ENCODE measurements around the gene KRTAP9-9. TPM values are rescaled to one million over a fixed set of nuclear protein-coding genes. Genes with fewer than 3 reads are reported as not detected.
"Not testable (repeated sequence)": the region's sequence is repeated elsewhere in the genome, so short reads cannot be mapped to it uniquely, and the experiment has no call there.

KRTAP9-9 gene
- total RNA-seq, 1 donor: not detected

DNA sequence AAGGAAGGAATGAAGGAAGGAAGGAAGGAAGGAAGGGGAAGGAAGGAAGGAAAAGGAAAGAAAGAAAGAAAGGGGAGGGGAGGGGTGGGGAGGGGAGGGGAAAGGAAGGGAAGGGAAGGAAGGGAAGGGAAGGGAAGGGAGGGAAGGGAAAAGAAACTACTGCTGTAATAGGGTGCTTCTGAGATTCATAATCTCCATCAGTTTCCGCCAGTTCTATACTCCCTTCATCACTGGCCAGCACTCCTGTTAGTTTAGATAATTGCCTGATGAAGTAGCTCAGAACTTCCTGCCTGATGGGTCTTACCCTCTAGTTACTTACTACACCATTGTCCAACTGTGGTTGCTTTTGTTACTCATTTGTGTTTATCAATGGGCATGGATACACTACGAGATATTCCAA, 8.0 kb downstream of the KRTAP9-9 start:
- no peaks in the 10 kb centered on the region for H4K20me1 ChIP-seq (ENCODE audit: insufficient read depth, low read length)
- H3K9me3 ChIP-seq (ENCODE audit: low read depth, low read length): no peaks in the 10 kb centered on the region
- no peak overlapping the region for H3K4me3 ChIP-seq (ENCODE audit: insufficient read depth, low read length)
- no peak overlapping the region for H3K27ac ChIP-seq (ENCODE audit: low read depth, low read length)
- no peak for DNase-seq (ENCODE audit: insufficient read length, low spot score, missing footprints)
- H3K36me3 ChIP-seq (ENCODE audit: insufficient read depth, low read length): no peaks in the 10 kb centered on the region
- no peaks in the 10 kb centered on the region for H3K4me1 ChIP-seq (ENCODE audit: insufficient read depth, low read length)
- no peak overlapping the region for H3K4me2 ChIP-seq (ENCODE audit: insufficient read depth, low read length)
- no peak overlapping the region for H2AFZ ChIP-seq (ENCODE audit: low read length)
- H3K79me2 ChIP-seq (ENCODE audit: insufficient read depth, low read length): no peaks in the 10 kb centered on the region
- TF ChIP-seq, protein P1, sequence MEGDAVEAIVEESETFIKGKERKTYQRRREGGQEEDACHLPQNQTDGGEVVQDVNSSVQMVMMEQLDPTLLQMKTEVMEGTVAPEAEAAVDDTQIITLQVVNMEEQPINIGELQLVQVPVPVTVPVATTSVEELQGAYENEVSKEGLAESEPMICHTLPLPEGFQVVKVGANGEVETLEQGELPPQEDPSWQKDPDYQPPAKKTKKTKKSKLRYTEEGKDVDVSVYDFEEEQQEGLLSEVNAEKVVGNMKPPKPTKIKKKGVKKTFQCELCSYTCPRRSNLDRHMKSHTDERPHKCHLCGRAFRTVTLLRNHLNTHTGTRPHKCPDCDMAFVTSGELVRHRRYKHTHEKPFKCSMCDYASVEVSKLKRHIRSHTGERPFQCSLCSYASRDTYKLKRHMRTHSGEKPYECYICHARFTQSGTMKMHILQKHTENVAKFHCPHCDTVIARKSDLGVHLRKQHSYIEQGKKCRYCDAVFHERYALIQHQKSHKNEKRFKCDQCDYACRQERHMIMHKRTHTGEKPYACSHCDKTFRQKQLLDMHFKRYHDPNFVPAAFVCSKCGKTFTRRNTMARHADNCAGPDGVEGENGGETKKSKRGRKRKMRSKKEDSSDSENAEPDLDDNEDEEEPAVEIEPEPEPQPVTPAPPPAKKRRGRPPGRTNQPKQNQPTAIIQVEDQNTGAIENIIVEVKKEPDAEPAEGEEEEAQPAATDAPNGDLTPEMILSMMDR (IDR thresholded peaks at IDR 0.05; ENCODE audit: extremely low read depth, low read depth, low read length): no peak
- no peaks in the 10 kb centered on the region for H3K27me3 ChIP-seq (ENCODE audit: insufficient read depth, low read length)

DNA sequence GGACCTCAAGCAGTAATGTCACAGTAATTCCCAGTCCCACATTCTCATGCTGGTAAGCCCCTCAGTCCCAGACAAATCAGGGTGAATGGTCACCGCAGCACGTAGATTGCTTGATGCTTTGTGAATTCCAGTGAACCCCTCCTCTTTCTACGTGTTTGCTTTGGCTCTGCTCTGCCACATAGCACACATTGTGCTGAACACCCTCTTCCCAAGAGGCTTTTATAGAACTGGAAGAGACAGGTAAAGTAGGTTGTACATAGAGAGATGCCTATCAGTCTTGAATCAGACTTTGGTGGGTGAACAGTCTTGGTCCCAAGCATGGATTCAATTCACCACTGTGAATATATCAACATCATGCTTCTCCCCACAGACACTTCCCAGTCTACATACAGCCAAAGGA, 9.4 kb downstream of the KRTAP9-9 start:
- no peak overlapping the region for H3K27ac ChIP-seq (ENCODE audit: low read depth, low read length)
- no peaks in the 10 kb centered on the region for H3K4me1 ChIP-seq (ENCODE audit: insufficient read depth, low read length)
- TF ChIP-seq, protein P1 (IDR thresholded peaks at IDR 0.05; ENCODE audit: extremely low read depth, low read depth, low read length): no peak
- H2AFZ ChIP-seq (ENCODE audit: low read length): peak overlapping the region; percentile 5
- no peaks in the 10 kb centered on the region for H3K27me3 ChIP-seq (ENCODE audit: insufficient read depth, low read length)
- no peaks in the 10 kb centered on the region for H4K20me1 ChIP-seq (ENCODE audit: insufficient read depth, low read length)
- no peaks in the 10 kb centered on the region for H3K9me3 ChIP-seq (ENCODE audit: low read depth, low read length)
- H3K36me3 ChIP-seq (ENCODE audit: insufficient read depth, low read length): no peaks in the 10 kb centered on the region
- H3K79me2 ChIP-seq (ENCODE audit: insufficient read depth, low read length): no peaks in the 10 kb centered on the region
- DNase-seq (ENCODE audit: insufficient read length, low spot score, missing footprints): no peak
- no peak overlapping the region for H3K4me3 ChIP-seq (ENCODE audit: insufficient read depth, low read length)
- H3K4me2 ChIP-seq (ENCODE audit: insufficient read depth, low read length): no peak overlapping the region

DNA sequence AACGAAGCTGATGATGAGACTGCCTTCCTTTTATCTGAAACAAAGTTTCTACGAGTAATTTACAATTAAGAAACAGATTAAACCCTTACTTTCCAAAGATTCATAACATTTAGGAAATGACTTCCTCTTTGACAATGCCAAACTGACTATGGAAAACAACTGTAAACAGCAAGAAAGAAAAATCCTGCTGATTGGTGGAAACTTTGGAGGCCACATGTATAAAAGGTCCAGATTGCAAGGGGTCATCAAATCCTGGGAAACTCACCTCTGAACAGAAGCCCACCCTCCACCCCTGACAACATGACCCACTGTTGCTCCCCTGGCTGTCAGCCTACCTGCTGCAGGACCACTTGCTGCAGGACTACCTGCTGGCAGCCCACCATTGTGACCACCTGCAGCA, 9.9 kb downstream of the KRTAP9-9 start, which contains the start of gene KRTAP9-6:
Gene KRTAP9-6, plus strand, starts transcription at position 301 of the 400 bp plus-strand sequence. Its CDS starts 0 bp downstream, at position 301.
- no peaks in the 10 kb centered on the region for H3K9me3 ChIP-seq (ENCODE audit: low read depth, low read length)
- H3K27ac ChIP-seq (ENCODE audit: low read depth, low read length): no peak within 1 kb of the TSS
- no peaks in the 10 kb centered on the region for H4K20me1 ChIP-seq (ENCODE audit: insufficient read depth, low read length)
- no peaks in the 10 kb centered on the region for H3K36me3 ChIP-seq (ENCODE audit: insufficient read depth, low read length)
- no peaks in the 10 kb centered on the region for H3K4me1 ChIP-seq (ENCODE audit: insufficient read depth, low read length)
- H3K79me2 ChIP-seq (ENCODE audit: insufficient read depth, low read length): no peaks in the 10 kb centered on the region
- no peaks in the 10 kb centered on the region for H3K27me3 ChIP-seq (ENCODE audit: insufficient read depth, low read length)
- H3K4me2 ChIP-seq (ENCODE audit: insufficient read depth, low read length): no peak within 1 kb of the TSS
- no peak within 1 kb of the TSS for H3K4me3 ChIP-seq (ENCODE audit: insufficient read depth, low read length)
- TF ChIP-seq, protein P1 (IDR thresholded peaks at IDR 0.05; ENCODE audit: extremely low read depth, low read depth, low read length): no peak
- DNase-seq (ENCODE audit: insufficient read length, low spot score, missing footprints): no peak
- peak within 1 kb of the TSS; percentile 5 for H2AFZ ChIP-seq (ENCODE audit: low read length)

DNA sequence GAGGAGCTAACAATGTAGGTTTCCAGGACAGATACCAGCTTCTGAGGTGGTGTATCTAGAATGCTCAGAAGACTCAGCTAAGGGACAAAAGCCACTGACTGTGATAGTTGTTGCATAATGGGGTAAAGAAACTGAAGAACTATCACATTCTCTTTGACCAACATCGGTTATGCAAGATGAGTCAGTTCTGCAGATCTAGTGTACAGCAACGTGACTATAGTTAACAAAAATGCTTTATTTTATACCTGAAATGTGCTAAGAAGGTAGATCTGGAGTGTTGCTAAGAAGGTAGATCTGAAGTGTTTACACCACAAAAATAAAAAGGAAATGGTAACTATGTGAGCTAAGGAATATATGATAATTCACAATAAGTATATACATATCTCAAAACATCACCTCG, 12.5 kb downstream of the KRTAP9-9 start:
- Histone ChIP-seq H3K27ac (ENCODE audit: low read depth, low read length) (no peak overlapping the region), H4K20me1 (ENCODE audit: insufficient read depth, low read length) (no peaks in the 10 kb centered on the region), H3K36me3 (ENCODE audit: insufficient read depth, low read length) (no peaks in the 10 kb centered on the region), H3K27me3 (ENCODE audit: insufficient read depth, low read length) (no peaks in the 10 kb centered on the region), H3K4me2 (ENCODE audit: insufficient read depth, low read length) (no peak overlapping the region), H2AFZ (ENCODE audit: low read length) (no peak overlapping the region), H3K4me3 (ENCODE audit: insufficient read depth, low read length) (no peak overlapping the region), H3K9me3 (ENCODE audit: low read depth, low read length) (no peaks in the 10 kb centered on the region), H3K4me1 (ENCODE audit: insufficient read depth, low read length) (no peaks in the 10 kb centered on the region), H3K79me2 (ENCODE audit: insufficient read depth, low read length) (no peaks in the 10 kb centered on the region)
- no peak for DNase-seq (ENCODE audit: insufficient read length, low spot score, missing footprints)
- TF ChIP-seq, protein P1 (IDR thresholded peaks at IDR 0.05; ENCODE audit: extremely low read depth, low read depth, low read length): no peak

DNA sequence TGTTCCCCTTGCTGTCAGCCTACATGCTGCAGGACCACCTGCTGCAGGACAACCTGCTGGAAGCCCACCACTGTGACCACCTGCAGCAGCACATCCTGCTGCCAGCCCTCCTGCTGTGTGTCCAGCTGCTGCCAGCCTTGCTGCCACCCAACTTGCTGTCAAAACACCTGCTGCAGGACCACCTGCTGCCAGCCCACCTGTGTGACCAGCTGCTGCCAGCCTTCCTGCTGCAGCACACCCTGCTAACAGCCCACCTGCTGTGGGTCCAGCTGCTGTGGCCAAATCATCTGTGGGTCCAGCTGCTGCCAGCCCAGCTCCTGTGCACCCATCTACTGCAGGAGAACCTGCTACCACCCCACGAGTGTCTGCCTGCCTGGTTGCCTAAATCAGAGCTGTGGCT, 16.1 kb downstream of the KRTAP9-9 start:
- not testable (repeated sequence) for H3K79me2 ChIP-seq (ENCODE audit: insufficient read depth, low read length); H3K27ac ChIP-seq (ENCODE audit: low read depth, low read length); H2AFZ ChIP-seq (ENCODE audit: low read length); H3K36me3 ChIP-seq (ENCODE audit: insufficient read depth, low read length); H3K4me2 ChIP-seq (ENCODE audit: insufficient read depth, low read length); H3K27me3 ChIP-seq (ENCODE audit: insufficient read depth, low read length); H3K4me1 ChIP-seq (ENCODE audit: insufficient read depth, low read length); H3K4me3 ChIP-seq (ENCODE audit: insufficient read depth, low read length); H4K20me1 ChIP-seq (ENCODE audit: insufficient read depth, low read length); DNase-seq (ENCODE audit: insufficient read length, low spot score, missing footprints); H3K9me3 ChIP-seq (ENCODE audit: low read depth, low read length)

All from osteoblast (primary cell).